ENCODE data around the gene TPSAB1. TPM values are rescaled to one million over a fixed set of nuclear protein-coding genes. Genes with fewer than 3 reads are reported as not detected.
A peak's percentile ranks its signal among the peaks of the same experiment; 100 is the strongest.

The TPSAB1 gene
- total RNA-seq, 1 donor from 2014 or later, result not detected

DNA sequence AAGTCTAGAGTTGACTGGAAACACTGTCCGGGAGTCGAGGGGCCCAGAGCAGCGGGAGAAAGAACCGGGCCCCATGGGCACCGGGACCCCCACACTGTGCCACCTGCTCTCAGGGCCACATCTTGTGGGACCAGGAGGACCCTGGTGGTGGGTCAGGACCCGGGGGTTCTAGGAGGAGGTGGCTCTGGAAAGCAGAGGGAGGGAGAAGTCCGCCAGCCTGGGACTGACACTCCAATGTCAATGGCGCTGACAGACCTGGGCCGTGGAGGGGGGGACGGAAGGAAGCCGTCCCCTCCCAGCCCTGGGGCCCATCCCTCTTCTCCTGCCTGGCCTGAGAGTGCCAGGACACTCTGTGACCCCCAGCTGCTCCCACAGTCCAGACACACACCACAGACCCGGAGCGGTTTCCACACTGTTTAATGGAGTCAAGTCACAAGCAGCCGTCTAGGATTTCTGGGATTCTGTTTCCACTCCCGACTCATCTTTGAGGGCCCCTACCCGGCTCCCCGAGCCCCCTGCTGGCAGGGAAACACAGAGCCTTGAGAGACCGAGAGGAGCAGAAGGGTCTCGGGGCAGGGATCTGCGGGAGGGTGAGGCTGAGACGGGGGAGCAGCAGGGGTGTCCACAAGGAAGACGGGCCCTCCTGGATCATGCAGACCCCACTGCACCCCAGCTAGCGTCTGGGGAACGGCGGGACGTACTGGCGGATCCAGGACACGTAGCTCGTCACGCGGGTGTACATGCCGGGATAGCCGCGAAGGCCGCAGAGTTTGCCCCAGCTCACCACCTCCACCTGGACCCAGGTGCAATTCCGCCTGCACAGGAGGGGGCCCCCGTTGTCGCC, 45.4 kb downstream of the TPSAB1 start:
- Histone ChIP-seq H3K4me2 (ENCODE audit: low read length) (no peak overlapping the region), H3K27me3 (ENCODE audit: insufficient read depth, low read length) (peaks cover 20% of the 10 kb centered on the region), H3K9me3 (ENCODE audit: insufficient read depth, low read depth, low read length) (no peaks in the 10 kb centered on the region), H3K4me3 (ENCODE audit: insufficient read depth, low read depth, low read length) (no peak overlapping the region), H3K79me2 (ENCODE audit: insufficient read depth, low read length) (no peaks in the 10 kb centered on the region), H3K36me3 (ENCODE audit: insufficient read depth, low read length) (no peaks in the 10 kb centered on the region), H2AFZ (ENCODE audit: low read depth, low read length) (no peak overlapping the region), H3K4me1 (ENCODE audit: insufficient read depth, low read length) (no peaks in the 10 kb centered on the region), H3K27ac (ENCODE audit: low read depth, low read length) (no peak overlapping the region), H4K20me1 (ENCODE audit: insufficient read depth, low read length) (no peaks in the 10 kb centered on the region), H3K9ac (ENCODE audit: low read length) (no peak overlapping the region)
- H3K36me3 Mint-ChIP-seq (ENCODE audit: low read depth, unreplicated experiment), result no peaks in the 10 kb centered on the region
- H3K27ac Mint-ChIP-seq (ENCODE audit: unreplicated experiment), result no peak overlapping the region
- H3K9me3 Mint-ChIP-seq (ENCODE audit: unreplicated experiment), result no peaks in the 10 kb centered on the region
- FAIRE-seq (no peak), DNase-seq (ENCODE audit: low read depth) (no peak)
- peaks cover 2% of the 10 kb centered on the region for H3K4me1 Mint-ChIP-seq (ENCODE audit: low read depth, unreplicated experiment)
- peaks cover 46% of the 10 kb centered on the region for H3K27me3 Mint-ChIP-seq (ENCODE audit: low read depth, unreplicated experiment)
- TF ChIP-seq, protein P1, sequence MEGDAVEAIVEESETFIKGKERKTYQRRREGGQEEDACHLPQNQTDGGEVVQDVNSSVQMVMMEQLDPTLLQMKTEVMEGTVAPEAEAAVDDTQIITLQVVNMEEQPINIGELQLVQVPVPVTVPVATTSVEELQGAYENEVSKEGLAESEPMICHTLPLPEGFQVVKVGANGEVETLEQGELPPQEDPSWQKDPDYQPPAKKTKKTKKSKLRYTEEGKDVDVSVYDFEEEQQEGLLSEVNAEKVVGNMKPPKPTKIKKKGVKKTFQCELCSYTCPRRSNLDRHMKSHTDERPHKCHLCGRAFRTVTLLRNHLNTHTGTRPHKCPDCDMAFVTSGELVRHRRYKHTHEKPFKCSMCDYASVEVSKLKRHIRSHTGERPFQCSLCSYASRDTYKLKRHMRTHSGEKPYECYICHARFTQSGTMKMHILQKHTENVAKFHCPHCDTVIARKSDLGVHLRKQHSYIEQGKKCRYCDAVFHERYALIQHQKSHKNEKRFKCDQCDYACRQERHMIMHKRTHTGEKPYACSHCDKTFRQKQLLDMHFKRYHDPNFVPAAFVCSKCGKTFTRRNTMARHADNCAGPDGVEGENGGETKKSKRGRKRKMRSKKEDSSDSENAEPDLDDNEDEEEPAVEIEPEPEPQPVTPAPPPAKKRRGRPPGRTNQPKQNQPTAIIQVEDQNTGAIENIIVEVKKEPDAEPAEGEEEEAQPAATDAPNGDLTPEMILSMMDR (IDR thresholded peaks at IDR 0.05; ENCODE audit: insufficient read depth, low read depth, low read length), result no peak
- TF ChIP-seq EZH2 (IDR thresholded peaks at IDR 0.05; ENCODE audit: insufficient read depth, low read length), result no peak
- no peak overlapping the region for H3K4me3 Mint-ChIP-seq (ENCODE audit: unreplicated experiment)

DNA sequence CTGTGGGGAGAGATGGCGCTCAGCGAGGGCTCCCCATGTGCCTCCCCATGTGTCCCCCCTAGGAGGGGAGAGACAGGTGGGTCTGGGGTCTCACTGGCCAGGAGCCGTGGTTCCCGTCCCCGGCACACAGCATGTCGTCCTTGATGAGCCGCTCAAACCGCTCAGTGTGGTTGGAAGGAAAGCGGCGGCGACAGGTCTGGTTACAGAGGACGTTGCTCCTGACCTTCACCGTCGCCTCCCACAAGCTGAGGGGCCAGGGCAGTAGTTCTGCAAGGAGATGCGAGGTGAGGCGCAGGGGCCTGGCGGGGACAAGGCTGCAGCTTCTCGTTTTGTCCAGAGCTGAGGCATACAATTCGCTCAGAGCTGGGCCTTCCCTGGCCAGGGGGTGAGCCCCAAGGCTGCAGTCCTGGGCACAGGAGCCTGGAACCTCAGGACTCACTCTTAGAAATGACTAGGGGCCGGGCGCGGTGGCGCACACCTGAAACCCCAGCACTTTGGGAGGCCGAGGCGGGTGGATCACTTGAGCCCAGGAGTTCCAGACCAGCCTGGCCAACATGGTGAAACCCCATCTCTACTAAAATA, 46.1 kb downstream of the TPSAB1 start:
- FAIRE-seq, result no peak

More for the DNA sequence above, 46.1 kb downstream of the TPSAB1 start:
- Mint-ChIP-seq H3K27me3 (ENCODE audit: low read depth, unreplicated experiment) (peaks cover 44% of the 10 kb centered on the region), H3K4me1 (ENCODE audit: low read depth, unreplicated experiment) (peaks cover 2% of the 10 kb centered on the region), H3K36me3 (ENCODE audit: low read depth, unreplicated experiment) (no peaks in the 10 kb centered on the region), H3K9me3 (ENCODE audit: unreplicated experiment) (no peaks in the 10 kb centered on the region), H3K4me3 (ENCODE audit: unreplicated experiment) (no peak overlapping the region), H3K27ac (ENCODE audit: unreplicated experiment) (no peak overlapping the region)
- H3K79me2 ChIP-seq (ENCODE audit: insufficient read depth, low read length), result no peaks in the 10 kb centered on the region
- H3K4me1 ChIP-seq (ENCODE audit: insufficient read depth, low read length), result no peaks in the 10 kb centered on the region
- TF ChIP-seq EZH2 (IDR thresholded peaks at IDR 0.05; ENCODE audit: insufficient read depth, low read length), result peak; percentile 48
- TF ChIP-seq, protein P1 (IDR thresholded peaks at IDR 0.05; ENCODE audit: insufficient read depth, low read depth, low read length), result no peak
- DNase-seq (ENCODE audit: low read depth), result no peak
- no peak overlapping the region for H3K4me2 ChIP-seq (ENCODE audit: low read length)
- H3K9me3 ChIP-seq (ENCODE audit: insufficient read depth, low read depth, low read length), result no peaks in the 10 kb centered on the region
- H3K9ac ChIP-seq (ENCODE audit: low read length), result no peak overlapping the region
- peaks cover 27% of the 10 kb centered on the region for H3K27me3 ChIP-seq (ENCODE audit: insufficient read depth, low read length)
- no peak overlapping the region for H3K27ac ChIP-seq (ENCODE audit: low read depth, low read length)
- H2AFZ ChIP-seq (ENCODE audit: low read depth, low read length), result no peak overlapping the region
- no peaks in the 10 kb centered on the region for H3K36me3 ChIP-seq (ENCODE audit: insufficient read depth, low read length)
- H3K4me3 ChIP-seq (ENCODE audit: insufficient read depth, low read depth, low read length), result no peak overlapping the region
- H4K20me1 ChIP-seq (ENCODE audit: insufficient read depth, low read length), result no peaks in the 10 kb centered on the region
